ENCODE data around the gene DSCAM.
A peak's percentile ranks its signal among the peaks of the same experiment; 100 is the strongest.

DNA sequence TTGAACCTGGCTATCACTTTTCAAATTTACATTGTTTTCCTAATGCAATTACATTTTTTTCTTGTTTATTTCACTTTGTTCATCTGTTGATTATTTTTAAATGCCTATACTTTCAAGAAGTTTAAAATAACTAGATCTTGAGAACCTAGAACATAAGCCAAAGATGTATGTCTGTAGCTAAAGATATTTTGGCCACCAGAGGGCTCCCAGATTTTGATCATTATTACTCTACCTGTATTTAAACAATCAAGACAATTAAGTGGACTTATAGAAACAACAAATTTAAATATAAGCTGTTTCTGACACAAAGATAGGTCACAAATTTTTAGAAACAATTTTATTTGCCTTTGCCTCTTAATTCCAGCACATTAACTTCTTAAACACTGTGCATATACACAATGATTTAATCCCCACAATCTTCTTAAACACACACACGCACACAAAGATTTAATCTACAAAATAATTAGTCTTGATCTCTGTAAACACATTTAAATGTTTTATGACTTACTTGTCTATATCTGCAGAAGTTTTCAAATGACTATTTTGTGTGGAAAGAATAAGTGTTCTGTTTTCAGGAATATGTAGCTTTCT lies 380.0 kb downstream of the DSCAM start:
- no peak for TF ChIP-seq POLR2A (IDR thresholded peaks at IDR 0.05)
- peak in 3 of 5 experiments; percentile 12 to 26 (median 13) for TF ChIP-seq CTCF (IDR thresholded peaks at IDR 0.05)
